ENCODE data around the gene RNF126.

GRCh38 chr19:601310-601709 lies 61.7 kb downstream of the RNF126 start:
- TF ChIP-seq CTCF (conservative IDR thresholded peaks at IDR 0.05) (no peak), ZFX (IDR thresholded peaks at IDR 0.05) (no peak)

All from C4-2B (cell line).